ENCODE results near the gene KIAA1958.

KIAA1958 gene

GRCh38 chr9:112680731-112681402 is 194.2 kb downstream of the KIAA1958 start:
- CTCF ChIA-PET, result interaction anchor here (0.7 kb wide), 3 partner anchors 10 to 1673 kb away, joined by 3 to 4 read pairs (median 3); no protein-coding TSS in a partner anchor
- no peak for DNase-seq (ENCODE audit: low spot score)
- H3K27ac ChIP-seq, result no peak overlapping the region
- TF ChIP-seq, protein P1, sequence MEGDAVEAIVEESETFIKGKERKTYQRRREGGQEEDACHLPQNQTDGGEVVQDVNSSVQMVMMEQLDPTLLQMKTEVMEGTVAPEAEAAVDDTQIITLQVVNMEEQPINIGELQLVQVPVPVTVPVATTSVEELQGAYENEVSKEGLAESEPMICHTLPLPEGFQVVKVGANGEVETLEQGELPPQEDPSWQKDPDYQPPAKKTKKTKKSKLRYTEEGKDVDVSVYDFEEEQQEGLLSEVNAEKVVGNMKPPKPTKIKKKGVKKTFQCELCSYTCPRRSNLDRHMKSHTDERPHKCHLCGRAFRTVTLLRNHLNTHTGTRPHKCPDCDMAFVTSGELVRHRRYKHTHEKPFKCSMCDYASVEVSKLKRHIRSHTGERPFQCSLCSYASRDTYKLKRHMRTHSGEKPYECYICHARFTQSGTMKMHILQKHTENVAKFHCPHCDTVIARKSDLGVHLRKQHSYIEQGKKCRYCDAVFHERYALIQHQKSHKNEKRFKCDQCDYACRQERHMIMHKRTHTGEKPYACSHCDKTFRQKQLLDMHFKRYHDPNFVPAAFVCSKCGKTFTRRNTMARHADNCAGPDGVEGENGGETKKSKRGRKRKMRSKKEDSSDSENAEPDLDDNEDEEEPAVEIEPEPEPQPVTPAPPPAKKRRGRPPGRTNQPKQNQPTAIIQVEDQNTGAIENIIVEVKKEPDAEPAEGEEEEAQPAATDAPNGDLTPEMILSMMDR (conservative IDR thresholded peaks at IDR 0.05; ENCODE audit: low read depth), result no peak
- POLR2A ChIA-PET (ENCODE audit: low non-redundant PET), result no interaction called here

GRCh38 chr9:112689161-112689740 is 202.6 kb downstream of the KIAA1958 start:
- TF ChIP-seq, protein P1 (conservative IDR thresholded peaks at IDR 0.05; ENCODE audit: low read depth), result no peak
- no peak overlapping the region for H3K27ac ChIP-seq
- no peak for DNase-seq (ENCODE audit: low spot score)
- POLR2A ChIA-PET (ENCODE audit: low non-redundant PET), result no interaction called here
- CTCF ChIA-PET, result interaction anchor here (0.6 kb wide), 2 partner anchors 22 to 92 kb away, joined by 3 to 7 read pairs; no protein-coding TSS in a partner anchor

- POLR2A ChIA-PET (ENCODE audit: low non-redundant PET), result interaction anchor here (0.6 kb wide), 1 partner anchor 77 kb away, joined by 3 read pairs; no protein-coding TSS in a partner anchor
- H3K27ac ChIP-seq, result no peak overlapping the region
- no peak for DNase-seq (ENCODE audit: low spot score)
- TF ChIP-seq, protein P1 (conservative IDR thresholded peaks at IDR 0.05; ENCODE audit: low read depth), result no peak
- CTCF ChIA-PET, result interaction anchor here (0.7 kb wide), 1 partner anchor 1845 kb away, joined by 7 read pairs; no protein-coding TSS in a partner anchor
Observed at GRCh38 chr9:112694706-112695555, 208.3 kb downstream of the KIAA1958 start.

- TF ChIP-seq, protein P1 (conservative IDR thresholded peaks at IDR 0.05; ENCODE audit: low read depth), result no peak
- no peak overlapping the region for H3K27ac ChIP-seq
- ChIA-PET POLR2A (ENCODE audit: low non-redundant PET) (no interaction called here), CTCF (interaction anchor here (0.6 to 0.8 kb wide), 2 partner anchors 207 to 798 kb away, joined by 3 to 7 read pairs; no protein-coding TSS in a partner anchor)
- DNase-seq (ENCODE audit: low spot score), result no peak
Observed at GRCh38 chr9:112696461-112696860, 209.8 kb downstream of the KIAA1958 start.

DNA sequence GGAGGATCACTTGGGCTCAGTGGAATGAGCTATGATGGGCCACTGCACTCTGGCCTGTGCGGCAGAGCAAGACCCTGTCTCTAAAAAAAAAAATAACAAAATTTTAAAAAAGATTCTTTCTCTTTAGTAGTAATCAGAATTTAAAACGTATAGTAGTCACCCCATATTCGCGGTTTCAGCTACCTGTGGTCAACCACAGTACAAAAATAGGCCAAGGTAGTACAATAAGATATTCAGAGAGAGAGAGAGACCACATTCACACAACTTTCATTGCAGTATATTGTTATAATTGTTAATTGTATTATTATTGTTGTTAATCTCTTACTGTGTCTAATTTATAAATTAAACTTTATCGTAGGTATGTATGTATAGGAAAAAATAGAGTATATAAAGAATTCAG is 212.6 kb downstream of the KIAA1958 start:
- ChIA-PET CTCF (no interaction called here), POLR2A (ENCODE audit: low non-redundant PET) (no interaction called here)
- H3K27ac ChIP-seq, result no peak overlapping the region
- no peak for DNase-seq (ENCODE audit: low spot score)
- TF ChIP-seq, protein P1 (conservative IDR thresholded peaks at IDR 0.05; ENCODE audit: low read depth), result no peak

DNA sequence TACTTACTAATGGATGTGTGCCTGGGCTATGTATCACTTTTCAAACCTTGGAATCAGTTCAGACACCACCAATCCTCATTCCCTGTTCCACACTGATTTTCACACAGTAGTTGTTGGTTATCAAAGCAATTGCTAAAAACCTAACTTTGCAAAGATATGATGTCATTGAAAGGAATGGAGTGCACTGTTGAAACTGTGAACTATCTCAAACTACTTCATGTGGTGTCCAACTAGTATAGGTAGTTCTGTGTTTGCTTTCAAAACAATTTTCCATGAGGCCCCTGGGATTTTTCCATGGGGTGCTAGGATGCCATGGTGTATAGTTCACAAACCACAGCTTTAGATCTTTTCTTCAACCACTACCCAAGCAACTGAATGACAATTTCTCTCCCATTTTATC is 213.5 kb downstream of the KIAA1958 start:
- DNase-seq (ENCODE audit: low spot score), result no peak
- POLR2A ChIA-PET (ENCODE audit: low non-redundant PET), result no interaction called here
- CTCF ChIA-PET, result interaction anchor here (0.6 kb wide), 1 partner anchor 1484 kb away, joined by 3 read pairs; no protein-coding TSS in a partner anchor

More for the DNA sequence above, 213.5 kb downstream of the KIAA1958 start:
- H3K27ac ChIP-seq, result no peak overlapping the region
- TF ChIP-seq, protein P1 (conservative IDR thresholded peaks at IDR 0.05; ENCODE audit: low read depth), result no peak
